CD4-positive, alpha-beta T cell treated with Interleukin-2 at 100 ng/mL for 4 hours (primary cell): ENCODE measurements around the gene PRR5L.
A peak's percentile ranks its signal among the peaks of the same experiment; 100 is the strongest.

Source experiments
- DNase-seq: peaks from one replicate; pipeline ENCODE4 v3.0.0-alpha.2; 2020; ENCODE audit warnings: low spot score

PRR5L gene

DNA sequence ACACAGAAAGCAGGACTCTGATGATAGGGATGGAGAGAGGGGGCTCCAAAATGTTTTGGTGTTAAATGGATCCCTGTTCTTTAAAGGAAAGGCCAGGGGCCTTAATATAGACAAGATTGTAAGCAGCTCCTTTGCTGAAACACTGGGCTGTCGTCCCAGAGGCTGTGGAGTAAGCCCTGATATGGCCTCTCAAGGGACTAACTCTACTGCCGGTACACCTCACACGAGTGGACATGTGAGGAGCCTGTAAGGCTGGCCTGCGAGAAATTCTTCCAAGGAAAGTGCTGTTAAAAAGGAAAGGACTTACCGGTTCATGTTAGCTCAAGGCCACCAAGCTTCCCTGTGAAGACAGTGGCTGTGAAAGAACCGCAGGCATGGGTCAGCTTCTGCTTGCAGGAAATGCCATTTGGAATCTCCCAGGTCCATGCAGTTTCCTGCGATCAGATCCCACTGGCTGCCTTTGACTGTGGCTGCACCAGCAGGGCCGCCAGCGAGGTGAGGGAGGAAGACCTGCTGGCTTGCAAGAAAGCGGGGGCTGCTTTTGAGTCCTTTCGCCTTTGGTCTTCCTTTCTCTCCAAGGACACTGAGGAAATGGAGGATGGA lies 106.6 kb downstream of the PRR5L start:
- no peak for DNase-seq

DNA sequence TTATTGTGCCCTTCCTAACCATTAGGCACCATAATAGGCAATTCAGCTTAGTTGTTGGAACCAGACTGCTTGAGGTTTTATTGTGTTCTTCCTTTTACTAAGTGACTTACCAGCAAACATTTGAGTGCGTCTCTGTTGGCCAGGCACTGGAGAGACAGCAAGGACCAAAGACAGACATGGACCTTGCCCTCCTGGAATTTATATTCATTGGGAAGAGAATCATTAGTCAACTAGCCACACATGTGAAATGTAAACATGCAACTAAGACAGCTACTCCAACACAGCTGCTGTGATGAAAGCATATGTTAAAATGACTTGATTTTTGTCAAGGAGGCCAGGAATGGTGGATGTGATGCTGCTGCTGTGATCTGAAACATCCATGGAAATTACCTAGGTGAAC lies 107.6 kb downstream of the PRR5L start:
- DNase-seq: no peak

DNA sequence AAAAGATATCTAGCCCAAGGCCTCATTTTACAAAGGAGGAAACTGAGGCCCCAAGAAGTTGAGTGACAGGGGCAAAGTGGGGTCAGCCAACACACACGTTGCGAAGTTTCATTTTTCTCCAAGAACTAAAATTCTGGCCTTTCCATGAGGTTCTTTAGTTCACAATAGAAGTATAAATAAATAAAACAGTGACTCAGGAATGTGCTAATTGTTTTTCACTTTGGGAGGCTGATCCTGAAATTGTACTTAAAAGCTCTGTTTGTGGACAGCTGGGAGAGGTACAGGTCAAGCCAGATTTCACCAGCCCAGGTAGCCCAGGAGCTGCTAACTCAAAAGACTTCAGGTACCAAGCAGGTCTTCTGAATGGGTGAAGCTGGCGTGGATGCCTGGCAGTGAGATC lies 108.7 kb downstream of the PRR5L start:
- DNase-seq: no peak

DNA sequence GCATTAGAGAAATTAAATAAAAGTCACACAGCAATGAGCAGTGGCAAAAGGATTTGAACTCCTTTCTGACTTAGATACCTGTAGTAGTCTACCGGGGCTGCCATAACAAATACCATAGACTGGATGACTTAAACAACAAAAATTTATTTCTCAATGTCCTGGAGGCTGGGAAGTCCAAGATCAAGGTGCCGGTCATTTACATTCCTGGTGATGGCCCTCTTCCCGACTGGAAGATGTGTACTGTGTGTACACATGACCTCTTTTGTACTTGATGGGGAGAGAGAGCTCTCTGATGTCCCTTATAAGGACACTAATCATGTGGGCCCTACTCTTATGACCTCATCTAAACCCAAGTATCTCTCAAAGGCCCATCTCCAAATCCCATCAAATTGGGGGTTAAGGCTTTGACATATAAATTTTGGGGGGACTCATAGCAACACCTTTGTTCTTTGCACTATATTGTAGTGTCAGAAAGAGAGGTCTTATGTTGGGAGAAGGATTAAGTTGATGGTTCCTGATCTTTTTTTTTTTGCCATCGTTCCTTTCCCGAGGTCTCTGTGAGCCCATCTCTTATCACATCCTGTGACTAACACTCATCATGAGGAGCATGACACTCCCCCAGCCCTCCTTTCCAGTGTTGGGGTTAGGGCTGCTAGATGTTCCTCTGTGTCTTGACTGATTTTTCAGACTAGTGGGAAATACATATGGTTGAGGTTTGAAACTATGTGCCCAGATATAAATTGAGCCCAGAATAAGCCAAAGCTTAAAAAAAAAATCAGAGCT lies 109.7 kb downstream of the PRR5L start:
- no peak for DNase-seq

DNA sequence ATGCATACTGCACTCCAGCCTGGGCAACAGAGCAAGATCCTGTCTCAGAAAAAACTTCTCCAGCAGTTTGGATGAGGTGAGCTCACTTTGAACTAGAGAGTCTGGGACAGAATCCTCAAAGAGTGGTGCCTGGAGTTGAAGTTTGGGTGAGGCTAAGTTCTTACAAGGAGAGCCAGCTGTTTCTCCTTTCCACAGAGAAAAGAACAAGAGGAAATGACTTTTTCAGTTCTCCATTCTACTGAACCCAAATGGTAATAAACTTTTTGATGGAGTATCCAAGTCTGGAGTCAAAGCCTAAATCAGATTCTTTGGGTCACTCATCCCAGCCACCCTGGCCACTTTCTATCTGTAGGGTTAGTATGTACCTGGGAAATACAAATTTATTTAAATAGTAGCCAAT lies 111.3 kb downstream of the PRR5L start:
- DNase-seq: no peak

DNA sequence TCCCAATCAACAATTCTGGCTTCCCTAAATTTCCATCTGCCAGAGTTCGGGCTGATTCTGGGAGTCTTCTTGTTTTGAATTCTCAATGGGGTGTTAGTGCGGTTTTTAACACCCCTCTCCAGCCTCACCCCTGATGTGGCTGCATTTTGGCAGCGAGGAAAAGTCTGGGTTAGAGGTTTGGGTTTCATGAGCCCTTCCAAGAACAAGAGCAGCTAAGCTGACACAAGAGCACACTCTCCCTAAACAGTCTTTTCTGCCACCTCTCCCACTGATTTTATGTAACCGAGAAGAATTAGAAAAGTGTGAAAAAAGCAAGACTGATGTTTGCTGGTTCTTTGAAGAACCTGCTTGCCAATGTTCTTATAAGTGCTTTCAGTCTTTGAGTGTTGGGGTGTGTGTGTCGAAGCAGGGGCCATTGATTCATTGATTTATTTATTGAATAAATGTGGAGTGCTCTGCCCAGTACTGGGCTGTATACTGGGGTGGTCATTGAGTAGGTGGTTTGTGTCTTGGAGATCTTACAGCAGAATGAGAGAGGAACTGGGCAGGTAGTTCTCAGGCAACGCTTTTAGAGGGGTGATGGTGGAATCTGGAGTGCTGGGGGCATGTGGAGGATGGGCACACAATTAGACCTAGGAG lies 112.5 kb downstream of the PRR5L start:
- peak; percentile 52 for DNase-seq

DNA sequence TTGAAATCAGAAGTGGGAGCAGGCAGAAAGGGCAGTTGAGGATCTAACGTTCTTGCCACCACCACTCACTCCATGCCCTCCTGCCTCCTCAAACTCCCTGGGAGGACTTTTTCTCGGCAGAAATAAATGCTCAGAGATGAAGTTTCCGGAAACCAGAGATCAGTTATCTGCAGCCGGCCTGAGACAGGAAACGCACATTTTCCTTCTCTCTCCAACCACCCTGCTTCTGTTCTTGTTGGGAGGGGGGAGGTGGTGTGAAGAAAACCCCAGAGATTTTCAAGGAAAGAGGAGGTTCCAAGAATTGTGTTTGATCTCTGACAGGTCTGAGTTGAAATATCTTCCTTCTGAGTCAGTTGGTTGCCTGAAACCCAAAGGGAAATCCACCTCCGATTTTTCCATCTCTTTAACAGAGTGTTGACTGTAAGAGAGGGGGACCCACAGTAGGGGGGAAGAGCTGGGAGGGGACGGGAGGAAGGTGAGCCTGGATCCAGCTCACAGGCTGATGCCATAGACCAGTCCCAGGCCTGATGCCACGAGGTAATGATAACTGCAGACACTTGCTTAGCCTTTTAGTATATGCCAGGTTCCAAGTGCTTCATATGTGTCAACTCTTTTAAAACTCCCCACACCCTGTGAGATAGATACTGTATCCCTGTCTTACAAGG lies 113.2 kb downstream of the PRR5L start:
- DNase-seq: peak; percentile 69

DNA sequence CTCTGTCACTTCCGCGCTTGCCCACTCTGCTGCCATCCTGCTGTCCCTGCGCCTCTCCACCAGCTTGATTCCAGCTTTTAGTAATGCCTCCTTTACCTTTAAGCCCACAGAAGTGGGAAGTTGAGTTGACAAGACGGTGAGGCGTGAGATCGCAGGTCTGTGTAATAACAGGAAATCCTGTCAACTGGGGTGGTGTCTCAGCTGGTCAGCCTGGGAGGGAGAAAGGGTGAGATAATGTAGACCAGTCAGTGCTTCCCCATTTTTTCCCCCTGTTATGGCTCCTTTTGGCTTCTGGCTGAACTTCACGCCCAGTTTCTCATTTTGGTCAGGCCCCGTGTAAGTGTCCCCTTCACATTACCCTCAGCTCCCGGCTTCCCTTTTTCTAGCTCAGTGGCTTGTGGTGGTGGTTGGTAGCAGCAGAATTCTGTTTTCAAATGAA lies 115.1 kb downstream of the PRR5L start:
- DNase-seq: peak; percentile 37

DNA sequence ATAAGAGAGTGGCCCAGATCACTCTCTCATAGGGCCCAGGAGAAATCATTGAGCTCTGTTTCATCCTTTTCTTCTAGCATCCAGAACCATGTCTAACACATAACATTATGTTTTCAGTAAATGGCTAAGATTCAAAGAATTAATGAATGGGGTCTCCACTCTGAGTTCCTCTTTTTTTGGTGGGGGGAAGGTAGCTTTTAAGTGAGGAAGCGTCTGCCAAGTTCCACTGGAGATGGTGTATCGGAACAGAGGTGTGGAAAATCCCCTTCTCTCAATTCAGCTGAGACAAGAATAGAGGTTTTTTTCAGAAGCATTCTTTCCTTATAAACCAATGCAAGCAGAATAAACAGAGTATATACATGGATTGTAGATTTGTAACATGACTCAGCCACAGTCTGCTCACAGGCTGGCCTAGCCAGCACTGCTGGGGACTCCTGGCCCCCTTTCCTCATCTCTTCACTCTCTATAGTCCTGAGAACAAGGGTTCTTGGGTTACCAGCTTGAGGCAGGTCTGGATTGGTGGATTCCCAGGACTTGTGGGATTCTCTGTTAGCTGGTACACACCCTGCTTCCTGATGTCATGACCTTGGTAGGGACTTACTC lies 116.8 kb downstream of the PRR5L start:
- no peak for DNase-seq

DNA sequence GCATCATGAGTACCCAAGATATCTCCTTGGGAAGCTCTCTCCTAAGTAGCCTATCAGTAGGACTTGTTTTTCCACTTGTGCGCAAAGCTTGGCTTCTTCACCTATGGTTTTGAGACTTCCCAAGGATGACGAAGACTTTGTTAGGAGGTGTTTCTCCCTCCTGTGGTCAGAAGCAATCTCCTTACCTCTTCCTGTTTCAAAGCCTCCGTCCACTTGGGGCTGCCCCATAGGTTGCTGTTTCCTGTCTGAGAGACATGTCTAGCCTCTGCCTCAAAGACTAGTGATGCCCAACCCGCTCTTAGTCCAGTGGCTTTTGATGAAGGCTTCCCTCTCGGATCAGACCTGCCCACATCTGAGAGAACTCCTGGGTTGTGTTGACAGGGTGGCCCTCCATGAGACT lies 121.1 kb downstream of the PRR5L start:
- DNase-seq: no peak

DNA sequence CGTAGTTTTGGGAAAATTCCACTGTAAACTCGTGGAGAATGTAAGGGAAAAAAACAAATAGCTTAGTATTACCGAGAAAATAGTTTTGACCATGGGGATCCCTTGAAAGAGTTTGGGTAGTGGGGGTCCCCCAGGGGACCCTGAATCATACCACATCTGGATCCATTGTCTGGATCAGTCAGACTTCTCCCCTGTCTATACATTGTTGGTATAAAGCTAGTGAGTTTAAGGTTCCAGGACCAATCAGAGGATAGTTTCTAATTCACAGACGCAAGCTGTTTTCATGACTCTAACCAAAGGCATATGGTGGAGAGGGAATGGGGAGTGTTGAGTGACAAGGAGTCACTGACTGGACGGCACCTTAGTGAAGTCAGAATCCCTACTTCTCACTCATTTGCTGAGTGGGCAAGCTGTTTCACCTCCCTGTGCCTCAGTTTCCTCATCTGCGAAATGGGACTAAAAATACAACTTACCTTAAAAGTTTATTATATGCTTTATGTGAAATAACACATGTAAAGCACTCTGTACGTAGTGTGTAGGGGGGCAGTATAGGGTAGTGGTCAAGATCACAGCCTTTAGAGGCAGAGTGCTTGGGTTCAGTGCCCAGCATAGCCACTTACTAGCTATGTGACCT lies 123.8 kb downstream of the PRR5L start:
- DNase-seq: no peak

DNA sequence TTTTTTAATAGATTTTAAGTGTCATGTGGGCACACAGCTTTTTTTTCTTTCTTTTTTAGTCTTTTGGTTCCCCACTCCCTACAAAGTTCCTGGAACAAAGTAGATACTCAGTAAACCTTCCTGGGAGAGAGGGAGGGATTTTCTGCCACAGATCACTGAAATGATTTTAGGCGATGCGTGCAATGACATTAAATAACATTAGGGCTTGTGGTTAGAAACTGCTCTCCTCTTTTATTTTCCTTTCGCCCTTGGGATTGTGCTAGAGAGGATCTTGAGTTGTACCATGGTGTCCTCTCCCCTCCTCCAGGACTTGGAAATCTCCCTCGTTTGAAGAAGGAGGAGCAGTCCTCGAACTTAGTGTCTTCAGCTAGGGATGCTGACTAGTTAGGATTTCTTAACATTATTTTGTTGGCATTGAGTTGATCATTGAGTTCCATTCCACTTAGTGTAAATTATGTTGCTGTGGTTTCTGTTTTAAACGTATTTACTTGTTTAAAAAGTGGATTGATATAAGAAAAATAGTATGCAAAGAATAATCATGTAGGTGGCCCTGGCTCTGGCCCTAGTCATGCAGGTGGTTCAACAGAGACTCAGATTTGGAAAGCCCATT lies 125.6 kb downstream of the PRR5L start:
- DNase-seq: no peak

DNA sequence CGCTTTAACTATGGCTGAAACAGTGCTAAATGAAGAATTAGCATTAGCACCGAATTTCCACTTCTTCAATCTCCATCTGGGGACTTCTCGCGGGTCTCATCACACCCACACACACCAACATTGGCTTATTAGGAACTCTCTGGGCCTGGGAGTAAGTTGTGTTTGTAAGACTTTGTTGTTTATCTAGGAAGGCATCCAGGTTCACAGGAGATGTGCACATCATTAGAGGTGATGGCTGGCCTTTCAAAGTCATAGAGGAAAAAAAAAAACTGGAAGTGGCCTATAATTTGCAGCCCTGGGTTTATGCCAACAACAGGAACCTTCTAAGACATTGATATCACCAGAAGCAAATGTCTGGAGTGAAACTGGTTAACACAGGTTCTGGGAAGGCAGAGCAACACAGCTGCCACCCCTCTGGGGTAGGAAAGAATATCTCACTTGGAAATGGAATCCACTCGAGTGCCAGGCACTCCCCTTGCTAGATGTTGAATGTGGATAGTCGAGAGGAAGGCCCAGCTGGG lies 129.5 kb downstream of the PRR5L start:
- no peak for DNase-seq

DNA sequence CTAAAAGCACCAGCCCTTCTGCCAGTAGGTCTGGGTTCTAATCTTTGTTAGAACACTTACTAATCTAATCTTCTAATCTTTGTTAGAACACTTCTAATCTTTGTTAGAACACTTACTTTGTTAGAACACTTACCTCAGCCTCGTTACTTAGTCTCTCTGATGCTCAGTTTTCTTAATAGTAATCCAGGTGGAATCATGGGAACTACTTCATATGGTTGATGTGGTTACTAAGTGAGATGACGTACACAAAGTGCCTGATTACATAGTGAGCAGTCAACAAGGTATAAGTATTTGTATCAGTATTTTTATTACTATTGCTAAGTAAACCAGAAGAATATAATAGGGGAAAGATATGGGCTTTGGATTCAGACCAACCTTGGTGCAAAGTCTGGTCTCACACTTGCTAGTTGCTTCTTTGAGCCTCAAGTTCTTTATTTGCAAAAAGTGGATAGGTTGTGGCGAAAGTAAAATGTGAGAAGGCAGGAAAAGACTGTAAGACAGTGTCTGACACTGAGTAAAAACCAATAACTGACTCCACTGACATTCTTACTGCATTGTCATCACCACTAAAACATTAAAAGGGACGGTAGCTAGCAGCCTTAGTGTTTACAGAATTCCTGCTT lies 130.2 kb downstream of the PRR5L start:
- DNase-seq: peak; percentile 22

DNA sequence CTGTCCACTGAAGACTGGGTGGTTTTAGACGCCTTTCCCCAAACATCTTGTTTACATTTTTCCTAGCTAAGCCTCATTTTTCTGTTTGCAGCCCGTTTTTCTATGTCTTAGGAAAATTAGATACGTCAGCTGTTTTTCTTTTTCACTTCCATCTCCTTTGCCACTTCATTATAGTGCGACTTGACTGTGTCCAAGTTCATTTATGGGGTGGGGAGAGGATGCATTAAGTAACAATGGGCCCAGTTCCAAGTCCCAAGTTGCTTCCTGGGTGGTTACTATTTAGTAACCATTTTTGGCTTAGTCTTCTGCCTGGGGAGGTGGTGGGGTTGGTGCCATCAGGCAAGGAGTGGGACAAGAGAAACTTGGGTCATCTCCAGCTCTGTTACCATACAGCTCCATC lies 131.0 kb downstream of the PRR5L start:
- DNase-seq: no peak

DNA sequence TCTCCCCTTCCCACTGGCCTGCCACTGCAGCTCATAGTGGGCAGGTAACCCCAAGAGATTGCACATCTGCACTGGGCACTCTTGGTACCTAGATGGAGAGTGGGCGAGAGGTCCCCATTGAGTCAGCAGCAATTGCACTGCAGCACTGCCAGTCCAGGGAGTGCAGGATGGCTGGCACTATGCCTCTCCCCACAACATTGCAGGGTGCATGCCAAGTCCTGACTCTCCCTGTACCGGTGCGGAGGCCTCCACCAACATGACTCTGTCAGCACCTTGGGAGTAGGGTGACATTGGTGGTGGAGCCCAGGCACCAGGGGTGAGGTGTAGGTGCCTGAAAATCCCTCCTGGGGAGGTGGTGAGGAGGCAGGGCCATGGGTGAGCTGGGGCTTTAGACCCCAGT lies 131.8 kb downstream of the PRR5L start:
- no peak for DNase-seq

DNA sequence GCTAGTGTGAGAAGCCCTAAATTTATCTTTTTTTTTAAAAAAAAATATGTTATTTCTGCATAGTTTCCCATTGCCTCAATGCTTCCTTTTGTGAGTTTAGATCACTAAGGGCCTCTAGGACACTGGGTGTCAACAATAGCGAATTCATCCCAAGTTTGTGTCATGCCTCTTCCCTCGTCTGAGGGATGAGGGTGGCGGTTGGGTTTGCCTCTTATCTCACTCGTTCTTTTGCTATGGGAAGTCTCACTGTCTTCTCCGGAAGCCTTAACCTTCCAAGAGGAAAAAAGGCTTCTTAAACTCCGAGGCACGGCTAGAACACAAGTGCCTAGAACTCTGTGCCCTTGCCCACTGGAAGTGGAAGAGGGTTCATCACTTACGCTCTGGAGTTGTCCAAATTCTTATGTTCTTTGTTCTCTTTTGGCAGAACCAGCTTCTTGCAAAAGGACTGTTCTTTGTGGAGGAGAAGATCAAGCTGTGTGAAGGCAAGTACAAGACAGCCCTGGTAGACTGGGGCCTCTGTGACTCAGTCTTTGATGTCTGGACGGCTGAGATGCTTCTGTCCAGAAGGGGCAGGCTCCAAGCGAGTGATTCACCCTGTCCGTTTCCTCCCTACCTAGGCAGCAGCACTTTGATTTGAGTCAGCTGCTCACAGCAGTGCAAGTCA lies 135.5 kb downstream of the PRR5L start:
- DNase-seq: peak; percentile 67

DNA sequence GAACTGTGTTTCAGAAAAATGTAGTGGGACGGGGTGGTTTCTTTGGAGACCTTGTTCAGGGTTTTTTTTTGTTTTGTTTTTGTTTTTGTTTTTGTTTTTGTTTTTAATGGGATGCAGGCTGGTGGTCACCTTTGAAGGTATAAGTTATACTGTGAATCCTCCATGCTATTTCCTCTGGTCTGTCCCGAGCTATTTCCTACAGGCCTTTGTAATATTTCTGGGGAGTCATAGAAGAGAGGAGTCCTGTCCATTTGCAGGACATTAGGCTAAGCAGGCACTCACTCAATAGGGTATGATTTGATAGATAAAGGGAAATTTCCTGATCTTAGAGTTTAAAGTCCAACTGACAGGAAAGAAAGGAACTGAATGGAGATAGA lies 136.0 kb downstream of the PRR5L start:
- DNase-seq: no peak

DNA sequence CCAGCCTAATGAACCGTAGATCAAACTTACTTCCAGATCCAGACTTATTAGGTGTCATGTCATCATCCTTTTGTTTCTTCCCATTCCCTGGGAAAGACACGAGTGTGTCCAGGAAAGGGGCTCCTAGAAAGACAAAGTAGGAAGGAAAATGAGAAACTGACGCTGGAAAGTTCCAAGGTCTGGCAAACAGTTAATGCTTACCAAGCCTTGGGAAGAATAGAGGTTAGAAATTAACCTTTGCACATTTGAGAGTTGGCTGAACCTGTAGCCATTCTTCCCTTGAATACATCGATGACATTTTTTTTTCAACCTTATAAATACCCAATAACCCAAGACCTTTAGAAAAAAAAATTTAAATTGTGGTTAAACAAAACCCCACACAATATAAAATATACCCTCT lies 136.7 kb downstream of the PRR5L start:
- DNase-seq: no peak

DNA sequence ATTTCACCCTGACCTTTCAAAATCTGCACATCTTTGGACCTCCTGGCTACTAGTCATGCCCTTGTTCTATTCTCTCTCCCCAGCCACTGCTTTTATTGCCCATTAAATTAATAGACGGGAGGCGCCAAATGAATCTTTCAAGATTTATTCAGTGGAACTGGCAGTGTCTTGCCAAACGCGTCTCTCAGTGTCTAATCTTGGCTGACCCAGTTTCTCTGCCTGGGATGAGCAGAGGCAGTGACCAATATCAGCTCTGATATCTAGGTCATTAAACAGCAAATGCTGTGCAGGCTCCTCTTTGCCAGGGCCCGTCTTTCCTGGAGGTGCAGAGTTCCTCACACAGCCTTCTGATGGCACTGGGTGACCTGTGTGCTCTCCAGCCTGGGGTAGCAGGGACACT lies 140.0 kb downstream of the PRR5L start:
- no peak for DNase-seq
